ENCODE results near the gene GSDMA.

Gene GSDMA

GRCh38 chr17:40017422-40018080 lies 54.7 kb downstream of the GSDMA start:
- H3K27ac ChIP-seq: peak overlapping the region; percentile 49; the same call in 1 of the 2 replicates
- no peak for TF ChIP-seq CTCF (IDR thresholded peaks at IDR 0.05; ENCODE audit: low read depth, low read length)
- no peak overlapping the region for H3K4me3 ChIP-seq (ENCODE audit: low read depth, low read length)
- H3K36me3 ChIP-seq: peaks cover 45% of the 10 kb centered on the region
- no peaks in the 10 kb centered on the region for H3K9me3 ChIP-seq (ENCODE audit: severe bottlenecking)
- DNase-seq: no peak
- no peaks in the 10 kb centered on the region for H3K27me3 ChIP-seq (ENCODE audit: insufficient read depth, low read depth, severe bottlenecking)

GRCh38 chr17:40018211-40019121 lies 55.7 kb downstream of the GSDMA start:
- DNase-seq: peak; percentile 64
- TF ChIP-seq CTCF (IDR thresholded peaks at IDR 0.05; ENCODE audit: low read depth, low read length): no peak
- Histone ChIP-seq H3K27ac (peak overlapping the region; percentile 49), H3K36me3 (peaks cover 54% of the 10 kb centered on the region), H3K4me3 (ENCODE audit: low read depth, low read length) (no peak overlapping the region), H3K9me3 (ENCODE audit: severe bottlenecking) (no peaks in the 10 kb centered on the region), H3K27me3 (ENCODE audit: insufficient read depth, low read depth, severe bottlenecking) (no peaks in the 10 kb centered on the region)

GRCh38 chr17:40019140-40019991 lies 56.6 kb downstream of the GSDMA start:
- Histone ChIP-seq H3K36me3 (peaks cover 63% of the 10 kb centered on the region), H3K27ac (peak overlapping the region; percentile 49), H3K9me3 (ENCODE audit: severe bottlenecking) (no peaks in the 10 kb centered on the region), H3K4me3 (ENCODE audit: low read depth, low read length) (no peak overlapping the region), H3K27me3 (ENCODE audit: insufficient read depth, low read depth, severe bottlenecking) (no peaks in the 10 kb centered on the region)
- DNase-seq: peak; percentile 46
- peak; percentile 60 for TF ChIP-seq CTCF (IDR thresholded peaks at IDR 0.05; ENCODE audit: low read depth, low read length)

- no peak for TF ChIP-seq CTCF (IDR thresholded peaks at IDR 0.05; ENCODE audit: low read depth, low read length)
- H3K27ac ChIP-seq: 0 out of 2 replicates have a peak overlapping the region, but pooled peaks have one; percentile 10
- no peak for DNase-seq
Measured at GRCh38 chr17:40020146-40020545, 57.3 kb downstream of the GSDMA start.

GRCh38 chr17:40021451-40021971 lies 58.7 kb downstream of the GSDMA start:
- H3K27ac ChIP-seq: no peak overlapping the region; the same call in 1 of the 2 replicates
- TF ChIP-seq CTCF (IDR thresholded peaks at IDR 0.05; ENCODE audit: low read depth, low read length): no peak
- DNase-seq: no peak
- H3K27me3 ChIP-seq (ENCODE audit: insufficient read depth, low read depth, severe bottlenecking): no peaks in the 10 kb centered on the region
- no peaks in the 10 kb centered on the region for H3K9me3 ChIP-seq (ENCODE audit: severe bottlenecking)
- H3K36me3 ChIP-seq: peaks cover 85% of the 10 kb centered on the region
- H3K4me3 ChIP-seq (ENCODE audit: low read depth, low read length): no peak overlapping the region

More at GRCh38 chr17:40020146-40020545, 57.3 kb downstream of the GSDMA start:
- H3K27me3 ChIP-seq (ENCODE audit: insufficient read depth, low read depth, severe bottlenecking): no peaks in the 10 kb centered on the region
- peaks cover 71% of the 10 kb centered on the region for H3K36me3 ChIP-seq
- H3K4me3 ChIP-seq (ENCODE audit: low read depth, low read length): no peak overlapping the region
- H3K9me3 ChIP-seq (ENCODE audit: severe bottlenecking): no peaks in the 10 kb centered on the region

All from WERI-Rb-1 (cell line).